Suppressor macrophage (primary cell): Measurements from ENCODE around the gene CREB3L2.
"Not testable (repeated sequence)": the region's sequence is repeated elsewhere in the genome, so short reads cannot be mapped to it uniquely, and the experiment has no call there.

ENCODE experiments used
- DNase-seq, 4 experiments: peaks; one replicate each; pipeline ENCODE4 v3.0.0-alpha.2; 2020 to 2022
- total RNA-seq, 17 experiments: gene quantifications; one replicate each; lab custom pipeline; 2026; ENCODE audit warnings: mixed read lengths in 6 of 17, inconsistent platforms in 3 of 17; lab: John Stamatoyannopoulos, UW

The CREB3L2 gene
- total RNA-seq: 14.2 to 207 (median 65.8) reads per million in 17 experiments

GRCh38 chr7:138001529-138002095, at the start of gene CREB3L2:
TSS of gene CREB3L2 (minus strand) at chr7:138002086. CDS start at chr7:138001705, 381 bp downstream.
- peak; percentile 58 to 77 (median 66) for DNase-seq

- no peak for DNase-seq
Measured at GRCh38 chr7:138049505-138050116, 47.7 kb upstream of the CREB3L2 start.

- DNase-seq: no peak
Measured at GRCh38 chr7:138047907-138048306, 46.0 kb upstream of the CREB3L2 start.

GRCh38 chr7:138044897-138045296, 43.0 kb upstream of the CREB3L2 start:
- no peak for DNase-seq

GRCh38 chr7:138040063-138040462, 38.2 kb upstream of the CREB3L2 start:
- DNase-seq: not testable (repeated sequence)

- no peak for DNase-seq
Measured at GRCh38 chr7:138036135-138036534, 34.2 kb upstream of the CREB3L2 start.

GRCh38 chr7:138033241-138033640, 31.4 kb upstream of the CREB3L2 start:
- no peak for DNase-seq

- no peak for DNase-seq
Measured at GRCh38 chr7:138032770-138033169, 30.9 kb upstream of the CREB3L2 start.

GRCh38 chr7:138032186-138032585, 30.3 kb upstream of the CREB3L2 start:
- no peak for DNase-seq

GRCh38 chr7:138030679-138031351, 28.9 kb upstream of the CREB3L2 start:
- DNase-seq: peak; percentile 69 to 86 (median 78)

- peak in 2 of 4 experiments; percentile 19 to 22 for DNase-seq
Measured at GRCh38 chr7:138029941-138030340, 28.1 kb upstream of the CREB3L2 start.

GRCh38 chr7:138029126-138029525, 27.2 kb upstream of the CREB3L2 start:
- no peak for DNase-seq

GRCh38 chr7:138027100-138027499, 25.2 kb upstream of the CREB3L2 start:
- no peak for DNase-seq

GRCh38 chr7:138025215-138026186, 23.6 kb upstream of the CREB3L2 start:
- no peak for DNase-seq

GRCh38 chr7:138024765-138025164, 22.9 kb upstream of the CREB3L2 start:
- DNase-seq: no peak

- DNase-seq: no peak
Measured at GRCh38 chr7:138024343-138024691, 22.4 kb upstream of the CREB3L2 start.

GRCh38 chr7:138023618-138024342, 21.9 kb upstream of the CREB3L2 start:
- DNase-seq: no peak

GRCh38 chr7:138021889-138022288, 20.0 kb upstream of the CREB3L2 start:
- peak; percentile 38 to 65 (median 56) for DNase-seq

GRCh38 chr7:138017992-138018391, 16.1 kb upstream of the CREB3L2 start:
- no peak for DNase-seq

- DNase-seq: no peak
Measured at GRCh38 chr7:138015096-138015495, 13.2 kb upstream of the CREB3L2 start.

- no peak for DNase-seq
Measured at GRCh38 chr7:138014686-138015085, 12.8 kb upstream of the CREB3L2 start.

- DNase-seq: not testable (repeated sequence)
Measured at GRCh38 chr7:138014201-138014600, 12.3 kb upstream of the CREB3L2 start.
